ENCODE measurements around the gene ACTA1.
"Not testable (repeated sequence)": the region's sequence is repeated elsewhere in the genome, so short reads cannot be mapped to it uniquely, and the experiment has no call there.

Gene ACTA1

GRCh38 chr1:229438021-229438420 is 4.1 kb upstream of the ACTA1 start:
- FAIRE-seq = no peak

GRCh38 chr1:229437443-229437842 is 3.5 kb upstream of the ACTA1 start:
- no peak for FAIRE-seq

- no peak for FAIRE-seq
Observed at GRCh38 chr1:229436201-229436600, 2.3 kb upstream of the ACTA1 start.

GRCh38 chr1:229434641-229435051 is 752 bp upstream of the ACTA1 start:
- no peak for FAIRE-seq

GRCh38 chr1:229433364-229434004 is 410 bp downstream of the ACTA1 start:
- no peak for FAIRE-seq

GRCh38 chr1:229432905-229433304 is 989 bp downstream of the ACTA1 start:
- no peak for FAIRE-seq

- FAIRE-seq = no peak
Observed at GRCh38 chr1:229432116-229432461, 1.8 kb downstream of the ACTA1 start.

GRCh38 chr1:229431284-229432115 is 2.4 kb downstream of the ACTA1 start:
- FAIRE-seq = no peak

- FAIRE-seq = no peak
Observed at GRCh38 chr1:229430761-229431283, 3.1 kb downstream of the ACTA1 start.

GRCh38 chr1:229428256-229428655 is 5.6 kb downstream of the ACTA1 start:
- FAIRE-seq = no peak

GRCh38 chr1:229427572-229427971 is 6.3 kb downstream of the ACTA1 start:
- no peak for FAIRE-seq

GRCh38 chr1:229425564-229426159 is 8.2 kb downstream of the ACTA1 start:
- FAIRE-seq = no peak

- no peak for FAIRE-seq
Observed at GRCh38 chr1:229420765-229421164, 13.1 kb downstream of the ACTA1 start.

GRCh38 chr1:229420224-229420623 is 13.7 kb downstream of the ACTA1 start:
- no peak for FAIRE-seq

- not testable (repeated sequence) for FAIRE-seq
Observed at GRCh38 chr1:229418586-229418985, 15.3 kb downstream of the ACTA1 start.

GRCh38 chr1:229412810-229413209 is 21.1 kb downstream of the ACTA1 start:
- FAIRE-seq = not testable (repeated sequence)

GRCh38 chr1:229412056-229412455 is 21.8 kb downstream of the ACTA1 start:
- FAIRE-seq = no peak

GRCh38 chr1:229411434-229412055 is 22.3 kb downstream of the ACTA1 start:
- no peak for FAIRE-seq

GRCh38 chr1:229410692-229411433 is 23.0 kb downstream of the ACTA1 start:
- FAIRE-seq = no peak

- FAIRE-seq = no peak
Observed at GRCh38 chr1:229410370-229410691, 23.6 kb downstream of the ACTA1 start.

- FAIRE-seq = no peak
Observed at GRCh38 chr1:229409616-229410369, 24.1 kb downstream of the ACTA1 start.

- FAIRE-seq = no peak
Observed at GRCh38 chr1:229408458-229409037, 25.3 kb downstream of the ACTA1 start.

All from islet of Langerhans (tissue), 1 donor.